Prostate gland (tissue), 2 donors: ENCODE data around the gene SLC25A38. TPM values are rescaled to one million over a fixed set of nuclear protein-coding genes. Genes with fewer than 3 reads are reported as not detected.

Experiments
- DNase-seq: peaks from one replicate; pipeline ENCODE4 v3.0.0-alpha.2; 2019; ENCODE audit warnings: low spot score
- H3K27ac ChIP-seq, 2 donors: fragments of 200-600 bp; sonication (generic); 2 replicates each; pipeline ENCODE4 v1.5.1; 2017 to 2019
- H3K27me3 ChIP-seq: fragments of 200-600 bp; sonication (generic); replicated peaks from 2 replicates; pipeline ENCODE4 v1.5.1; 2019; ENCODE audit not compliant: insufficient read depth
- H3K36me3 ChIP-seq, 2 donors: fragments of 200-600 bp; sonication (generic); 1 replicate in 1 of 2; 2 replicates in 1 of 2; pipeline versions ENCODE4 v1.5.1 to v1.8.1; 2017 to 2019
- H3K4me1 ChIP-seq: fragments of 200-600 bp; sonication (generic); replicated peaks from 2 replicates; pipeline ENCODE4 v1.5.1; 2019
- H3K4me3 ChIP-seq, 2 donors: fragments of 200-600 bp; sonication (generic); 2 replicates each; pipeline ENCODE4 v1.5.1; 2017 to 2019
- H3K9me3 ChIP-seq: fragments of 200-600 bp; sonication (generic); 2 replicates; pipeline ENCODE4 v1.5.1; 2017
- POLR2A ChIP-seq: fragments of 450-650 bp; IDR thresholded peaks from one replicate; pipeline ENCODE4 v1.6.1; 2016; ENCODE audit warnings: antibody characterized with exemption, mild to moderate bottlenecking
- POLR2AphosphoS5 ChIP-seq: sonication (generic); formaldehyde crosslinking; IDR thresholded peaks from one replicate; pipeline ENCODE4 v1.6.1; 2017; ENCODE audit warnings: antibody characterized with exemption
- WGBS: methylation state at CpG from one replicate; pipeline ENCODE4 v1.1.5; 2018; 5-methylcytosine and 5-hydroxymethylcytosine counted together
- intact Hi-C: fragments of 100-400 bp; cut with DNase I; formaldehyde crosslinking; loops from one replicate; pipeline ENCODE4 v1.14.2; 2022
- total RNA-seq, 2 donors: library from RNA; depleted of rRNA; stranded (reverse); fragments of >200 nt; gene quantifications; one replicate each; pipeline ENCODE4 v1.1.0, GENCODE V29; 2016
- TF ChIP-seq, protein P1 (sequence below), 4 experiments: fragments of 200-600 bp in 2 of 4; fragments of 450-650 bp in 2 of 4; sonication (generic) in 2 of 4; IDR thresholded peaks; 1 replicate in 3 of 4; 2 replicates in 1 of 4; pipeline ENCODE4 v1.5.1; 2016 to 2019; ENCODE audit warnings: antibody characterized with exemption in 4 of 4, mild to moderate bottlenecking in 2 of 4, moderate library complexity in 2 of 4

The SLC25A38 gene
- total RNA-seq, 2 donors from 2014 or later: 36.7 to 72.4 TPM

DNA sequence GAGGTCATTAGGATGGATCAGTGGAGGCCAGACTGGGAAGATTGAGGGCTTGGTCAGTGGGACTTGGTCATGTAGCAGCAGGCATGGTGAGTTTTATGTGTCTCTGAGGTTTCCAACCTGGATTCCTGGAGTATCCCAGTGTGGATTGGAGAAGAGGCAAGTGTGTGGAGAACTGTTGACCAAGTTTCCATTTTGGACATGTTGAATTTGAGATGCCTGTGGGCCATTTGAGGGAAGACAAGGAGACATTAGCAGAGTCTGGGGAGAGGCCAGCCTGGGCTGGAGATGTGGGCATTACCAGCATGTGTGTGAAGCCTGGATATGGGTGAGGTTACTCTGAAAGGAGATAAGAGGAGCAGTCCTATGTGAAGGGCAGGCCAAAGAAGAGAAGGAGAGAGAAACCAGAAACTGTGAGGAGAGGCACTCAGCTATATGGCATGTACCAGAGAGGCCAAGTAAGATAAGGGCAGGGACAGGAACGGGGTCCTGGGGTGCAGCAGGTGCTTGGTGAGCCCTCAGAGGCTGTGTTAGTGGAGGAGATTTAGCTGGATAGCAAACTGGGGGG, 4.3 kb downstream of the SLC25A38 start:
- no peak overlapping the region for H3K27ac ChIP-seq
- H3K4me3 ChIP-seq: no peak overlapping the region
- H3K4me1 ChIP-seq: no peaks in the 10 kb centered on the region
- intact Hi-C loops: loop anchor here (10.0 kb wide), 3 partner anchors 203 to 1067 kb away; partner anchors contain the start of gene RPL14
- 91% methylated on average over 1 of the region's 1 CpG for WGBS
- H3K9me3 ChIP-seq: no peaks in the 10 kb centered on the region
- TF ChIP-seq, protein P1, sequence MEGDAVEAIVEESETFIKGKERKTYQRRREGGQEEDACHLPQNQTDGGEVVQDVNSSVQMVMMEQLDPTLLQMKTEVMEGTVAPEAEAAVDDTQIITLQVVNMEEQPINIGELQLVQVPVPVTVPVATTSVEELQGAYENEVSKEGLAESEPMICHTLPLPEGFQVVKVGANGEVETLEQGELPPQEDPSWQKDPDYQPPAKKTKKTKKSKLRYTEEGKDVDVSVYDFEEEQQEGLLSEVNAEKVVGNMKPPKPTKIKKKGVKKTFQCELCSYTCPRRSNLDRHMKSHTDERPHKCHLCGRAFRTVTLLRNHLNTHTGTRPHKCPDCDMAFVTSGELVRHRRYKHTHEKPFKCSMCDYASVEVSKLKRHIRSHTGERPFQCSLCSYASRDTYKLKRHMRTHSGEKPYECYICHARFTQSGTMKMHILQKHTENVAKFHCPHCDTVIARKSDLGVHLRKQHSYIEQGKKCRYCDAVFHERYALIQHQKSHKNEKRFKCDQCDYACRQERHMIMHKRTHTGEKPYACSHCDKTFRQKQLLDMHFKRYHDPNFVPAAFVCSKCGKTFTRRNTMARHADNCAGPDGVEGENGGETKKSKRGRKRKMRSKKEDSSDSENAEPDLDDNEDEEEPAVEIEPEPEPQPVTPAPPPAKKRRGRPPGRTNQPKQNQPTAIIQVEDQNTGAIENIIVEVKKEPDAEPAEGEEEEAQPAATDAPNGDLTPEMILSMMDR (IDR thresholded peaks at IDR 0.05): no peak
- TF ChIP-seq POLR2AphosphoS5: no peak
- H3K36me3 ChIP-seq: peaks cover 5 to 18% of the 10 kb centered on the region in 2 donors
- no peak for DNase-seq
- H3K27me3 ChIP-seq: no peaks in the 10 kb centered on the region

DNA sequence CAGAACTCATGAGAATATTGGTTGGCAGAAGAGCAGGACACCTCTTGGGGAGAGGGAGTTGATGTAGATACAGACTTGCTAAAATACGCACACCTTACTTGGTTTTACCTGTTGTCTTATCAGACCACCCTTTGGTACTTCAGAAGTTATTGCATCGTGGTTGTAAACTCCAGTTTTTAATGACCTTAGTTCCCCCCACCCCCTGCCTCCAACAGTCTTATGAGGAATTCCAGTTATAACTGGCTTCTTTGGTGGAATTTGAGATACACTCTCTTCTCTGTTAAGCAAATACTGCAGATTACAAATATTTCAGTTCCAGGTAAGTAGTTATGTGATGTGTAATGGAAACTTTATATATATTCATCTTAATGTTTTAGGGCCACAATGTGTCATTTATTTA, 5.0 kb downstream of the SLC25A38 start:
- Histone ChIP-seq H3K9me3 (no peaks in the 10 kb centered on the region), H3K4me3 (no peak overlapping the region), H3K27ac (no peak overlapping the region), H3K4me1 (no peaks in the 10 kb centered on the region), H3K27me3 (no peaks in the 10 kb centered on the region), H3K36me3 (peaks cover 5 to 18% of the 10 kb centered on the region in 2 donors)
- TF ChIP-seq, protein P1 (IDR thresholded peaks at IDR 0.05): no peak
- no peak for TF ChIP-seq POLR2A
- no peak for TF ChIP-seq POLR2AphosphoS5
- 72% methylated on average over 2 of the region's 2 CpGs for WGBS
- DNase-seq: no peak
- intact Hi-C loops: loop anchor here (10.0 kb wide), 3 partner anchors 203 to 1067 kb away; partner anchors contain the start of gene RPL14

DNA sequence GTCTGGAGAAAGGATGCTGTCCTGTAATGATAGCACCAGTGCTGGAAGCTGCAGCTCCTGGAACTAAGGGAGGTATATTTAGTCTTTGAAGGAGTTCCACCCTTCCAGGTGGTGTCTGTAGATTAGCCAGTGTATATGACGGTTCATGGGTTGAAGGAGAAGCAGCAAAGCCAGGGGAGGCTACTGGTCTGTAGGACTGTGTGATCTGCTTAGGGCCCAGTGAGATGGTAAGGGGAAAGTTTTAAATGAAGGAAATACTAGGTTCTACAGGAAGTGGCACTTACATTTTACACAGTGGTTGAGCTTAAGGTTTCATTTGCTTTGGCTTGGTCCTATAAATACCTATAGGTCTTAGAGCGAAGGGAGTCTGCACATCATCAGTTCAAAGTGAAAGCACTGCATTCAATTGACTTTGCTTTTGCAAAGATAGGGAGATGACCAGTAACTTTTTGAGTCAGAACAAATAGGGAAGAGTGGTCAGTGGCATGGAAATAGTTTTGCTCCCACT, 5.6 kb downstream of the SLC25A38 start:
- Histone ChIP-seq H3K4me3 (no peak overlapping the region), H3K9me3 (no peaks in the 10 kb centered on the region), H3K27ac (no peak overlapping the region), H3K27me3 (no peaks in the 10 kb centered on the region), H3K36me3 (peaks cover 5 to 18% of the 10 kb centered on the region in 2 donors), H3K4me1 (no peaks in the 10 kb centered on the region)
- 77% methylated on average over 2 of the region's 2 CpGs for WGBS
- intact Hi-C loops: loop anchor here (10.0 kb wide), 3 partner anchors 204 to 1066 kb away; partner anchors contain the start of gene RPL14
- TF ChIP-seq POLR2AphosphoS5: no peak
- no peak for TF ChIP-seq POLR2A
- TF ChIP-seq, protein P1 (IDR thresholded peaks at IDR 0.05): no peak
- no peak for DNase-seq

DNA sequence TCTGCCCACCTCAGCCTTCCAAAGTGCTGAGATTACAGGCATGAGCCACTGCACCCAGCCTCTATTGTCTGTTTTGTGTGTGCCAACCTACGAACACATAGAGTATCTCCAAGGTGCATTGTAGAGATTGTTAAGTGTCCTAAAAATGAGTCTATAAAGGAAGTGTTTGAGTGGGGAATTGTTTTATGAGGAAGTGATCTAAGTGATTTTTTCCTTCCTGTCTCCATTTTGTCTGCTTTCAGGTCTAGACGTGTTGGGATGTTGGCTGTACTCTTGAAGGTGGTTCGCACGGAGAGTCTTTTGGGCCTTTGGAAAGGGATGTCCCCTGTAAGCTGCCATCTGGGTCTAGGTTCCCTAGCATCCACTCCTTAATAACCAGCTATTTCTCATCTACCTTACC, 7.0 kb downstream of the SLC25A38 start:
- H3K27me3 ChIP-seq: no peaks in the 10 kb centered on the region
- no peak for DNase-seq
- H3K4me1 ChIP-seq: no peaks in the 10 kb centered on the region
- H3K27ac ChIP-seq: no peak overlapping the region
- no peaks in the 10 kb centered on the region for H3K9me3 ChIP-seq
- H3K4me3 ChIP-seq: no peak overlapping the region
- WGBS: 77% methylated on average over 4 of the region's 4 CpGs
- TF ChIP-seq POLR2A: no peak
- TF ChIP-seq, protein P1 (IDR thresholded peaks at IDR 0.05): no peak
- H3K36me3 ChIP-seq: peaks cover 5 to 18% of the 10 kb centered on the region in 2 donors
- intact Hi-C loops: no loop called here

DNA sequence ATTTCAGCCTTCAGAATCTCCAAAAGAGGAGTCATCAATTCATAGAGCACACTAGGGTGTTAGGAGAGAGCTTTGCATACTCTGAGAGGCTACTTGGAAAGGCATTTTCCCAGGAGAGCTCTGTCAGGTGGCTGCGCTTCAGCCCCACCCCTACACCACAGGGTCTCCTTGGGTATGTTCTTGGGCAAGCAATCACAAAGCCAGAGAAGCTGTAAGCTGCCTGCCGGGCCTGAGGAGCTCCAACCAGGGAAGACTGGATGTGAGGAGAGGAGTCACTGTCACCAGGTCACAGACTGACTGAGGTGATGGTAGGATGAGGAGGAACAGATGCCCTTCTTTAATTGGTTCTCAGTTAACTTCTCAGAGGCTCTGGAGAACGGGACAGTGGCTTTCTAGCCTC, 13.5 kb downstream of the SLC25A38 start:
- 85% methylated on average over 3 of the region's 3 CpGs for WGBS
- no peaks in the 10 kb centered on the region for H3K4me1 ChIP-seq
- no peaks in the 10 kb centered on the region for H3K9me3 ChIP-seq
- peaks cover 2 to 4% of the 10 kb centered on the region in 2 donors for H3K36me3 ChIP-seq
- DNase-seq: no peak
- intact Hi-C loops: no loop called here
- no peaks in the 10 kb centered on the region for H3K27me3 ChIP-seq
- no peak overlapping the region for H3K27ac ChIP-seq
- H3K4me3 ChIP-seq: no peak overlapping the region
- TF ChIP-seq, protein P1 (IDR thresholded peaks at IDR 0.05): no peak
- TF ChIP-seq POLR2A: no peak
- no peak for TF ChIP-seq POLR2AphosphoS5
